DOHH2 (cell line): ENCODE results near the gene UGCG.

Source experiments
- H3F3A ChIP-seq: fragments of 200-600 bp; sonication (generic), shearing (Covaris generic); 2 replicates; pipeline ENCODE4 v1.6.0; 2016; ENCODE audit warnings: antibody characterized with exemption, mild to moderate bottlenecking; ENCODE audit not compliant: control insufficient read depth, insufficient read depth
- H3K27ac ChIP-seq: fragments of 200-600 bp; sonication (generic); 2 replicates; pipeline ENCODE4 v1.5.1; 2014; ENCODE audit warnings: low read depth, mild to moderate bottlenecking, low read length, moderate library complexity
- H3K27me3 ChIP-seq: fragments of 200-600 bp; sonication (generic); 2 replicates; pipeline ENCODE4 v1.6.1; 2014; ENCODE audit warnings: mild to moderate bottlenecking, low read length, mixed read lengths; ENCODE audit not compliant: control insufficient read depth
- H3K36me3 ChIP-seq: fragments of 200-600 bp; sonication (generic); 2 replicates; pipeline ENCODE4 v1.6.1; 2014; ENCODE audit warnings: mild to moderate bottlenecking, low read length, moderate library complexity, mixed read lengths; ENCODE audit not compliant: control insufficient read depth
- H3K4me1 ChIP-seq: fragments of 200-600 bp; sonication (generic); 2 replicates; pipeline ENCODE4 v1.6.1; 2014; ENCODE audit warnings: mild to moderate bottlenecking, low read length, mixed read lengths; ENCODE audit not compliant: control insufficient read depth
- H3K4me2 ChIP-seq: fragments of 200-600 bp; sonication (generic); 2 replicates; pipeline ENCODE4 v1.6.0; 2014; ENCODE audit warnings: mild to moderate bottlenecking, low read length, moderate library complexity
- H3K4me3 ChIP-seq: fragments of 200-600 bp; sonication (generic); 2 replicates; pipeline ENCODE4 v1.5.1; 2014; ENCODE audit warnings: mild to moderate bottlenecking, low read length, mixed read lengths
- H3K79me2 ChIP-seq: fragments of 200-600 bp; sonication (generic); 2 replicates; pipeline ENCODE4 v1.6.1; 2014; ENCODE audit warnings: mild to moderate bottlenecking, low read length, mixed read lengths; ENCODE audit not compliant: control insufficient read depth
- H3K9me2 ChIP-seq: fragments of 200-600 bp; sonication (generic); replicated peaks from 2 replicates; pipeline ENCODE4 v1.6.1; 2014; ENCODE audit warnings: mild to moderate bottlenecking, low read length, mixed read lengths; ENCODE audit not compliant: control insufficient read depth
- H3K9me3 ChIP-seq: fragments of 200-600 bp; sonication (generic); 2 replicates; pipeline ENCODE4 v1.6.1; 2014; ENCODE audit warnings: antibody characterized with exemption, low read length, mixed read lengths; ENCODE audit not compliant: control insufficient read depth, insufficient read depth
- H4K20me1 ChIP-seq: fragments of 200-600 bp; sonication (generic); 2 replicates; pipeline ENCODE4 v1.6.0; 2014; ENCODE audit warnings: low read depth, mild to moderate bottlenecking, antibody characterized with exemption, low read length, moderate library complexity; ENCODE audit not compliant: control insufficient read depth, insufficient read depth
- EZH2phosphoT487 ChIP-seq: fragments of 200-600 bp; sonication (generic); IDR thresholded peaks from 2 replicates; pipeline ENCODE4 v1.6.1; 2017; ENCODE audit warnings: borderline replicate concordance, mild to moderate bottlenecking, antibody characterized with exemption, low read length, moderate library complexity, mixed read lengths
- TF ChIP-seq, protein P1 (sequence below): fragments of 200-600 bp; sonication (generic); IDR thresholded peaks from one replicate; pipeline ENCODE4 v1.5.1; 2014; ENCODE audit warnings: antibody characterized with exemption, mild to moderate bottlenecking, low read depth, low read length; ENCODE audit not compliant: poor library complexity, severe bottlenecking

Gene UGCG

GRCh38 chr9:111984086-111984802 is 87.6 kb downstream of the UGCG start:
- H4K20me1 ChIP-seq: no peaks in the 10 kb centered on the region
- no peaks in the 10 kb centered on the region for H3K79me2 ChIP-seq
- no peaks in the 10 kb centered on the region for H3K36me3 ChIP-seq
- TF ChIP-seq, protein P1, sequence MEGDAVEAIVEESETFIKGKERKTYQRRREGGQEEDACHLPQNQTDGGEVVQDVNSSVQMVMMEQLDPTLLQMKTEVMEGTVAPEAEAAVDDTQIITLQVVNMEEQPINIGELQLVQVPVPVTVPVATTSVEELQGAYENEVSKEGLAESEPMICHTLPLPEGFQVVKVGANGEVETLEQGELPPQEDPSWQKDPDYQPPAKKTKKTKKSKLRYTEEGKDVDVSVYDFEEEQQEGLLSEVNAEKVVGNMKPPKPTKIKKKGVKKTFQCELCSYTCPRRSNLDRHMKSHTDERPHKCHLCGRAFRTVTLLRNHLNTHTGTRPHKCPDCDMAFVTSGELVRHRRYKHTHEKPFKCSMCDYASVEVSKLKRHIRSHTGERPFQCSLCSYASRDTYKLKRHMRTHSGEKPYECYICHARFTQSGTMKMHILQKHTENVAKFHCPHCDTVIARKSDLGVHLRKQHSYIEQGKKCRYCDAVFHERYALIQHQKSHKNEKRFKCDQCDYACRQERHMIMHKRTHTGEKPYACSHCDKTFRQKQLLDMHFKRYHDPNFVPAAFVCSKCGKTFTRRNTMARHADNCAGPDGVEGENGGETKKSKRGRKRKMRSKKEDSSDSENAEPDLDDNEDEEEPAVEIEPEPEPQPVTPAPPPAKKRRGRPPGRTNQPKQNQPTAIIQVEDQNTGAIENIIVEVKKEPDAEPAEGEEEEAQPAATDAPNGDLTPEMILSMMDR: no peak
- TF ChIP-seq EZH2phosphoT487: no peak
- no peaks in the 10 kb centered on the region for H3F3A ChIP-seq
- H3K4me3 ChIP-seq: peak overlapping the region; percentile 10; the same call in 1 of the 2 replicates
- H3K4me2 ChIP-seq: peak overlapping the region; percentile 10
- H3K27ac ChIP-seq: peak overlapping the region; percentile 19
- no peaks in the 10 kb centered on the region for H3K9me2 ChIP-seq
- peaks cover 45% of the 10 kb centered on the region for H3K4me1 ChIP-seq
- H3K9me3 ChIP-seq: no peaks in the 10 kb centered on the region
- no peaks in the 10 kb centered on the region for H3K27me3 ChIP-seq
